Stimulated activated CD4-positive, alpha-beta T cell treated with anti-CD3 and anti-CD28 coated beads, TNF-alpha, amount 100 ng/mL, for 4 hours (primary cell): ENCODE results near the gene AVPR2.

ENCODE experiments used
- DNase-seq, 3 experiments: peaks; one replicate each; pipeline ENCODE4 v3.0.0-alpha.2; 2020; ENCODE audit warnings: low read depth in 3 of 3

The AVPR2 gene

DNA sequence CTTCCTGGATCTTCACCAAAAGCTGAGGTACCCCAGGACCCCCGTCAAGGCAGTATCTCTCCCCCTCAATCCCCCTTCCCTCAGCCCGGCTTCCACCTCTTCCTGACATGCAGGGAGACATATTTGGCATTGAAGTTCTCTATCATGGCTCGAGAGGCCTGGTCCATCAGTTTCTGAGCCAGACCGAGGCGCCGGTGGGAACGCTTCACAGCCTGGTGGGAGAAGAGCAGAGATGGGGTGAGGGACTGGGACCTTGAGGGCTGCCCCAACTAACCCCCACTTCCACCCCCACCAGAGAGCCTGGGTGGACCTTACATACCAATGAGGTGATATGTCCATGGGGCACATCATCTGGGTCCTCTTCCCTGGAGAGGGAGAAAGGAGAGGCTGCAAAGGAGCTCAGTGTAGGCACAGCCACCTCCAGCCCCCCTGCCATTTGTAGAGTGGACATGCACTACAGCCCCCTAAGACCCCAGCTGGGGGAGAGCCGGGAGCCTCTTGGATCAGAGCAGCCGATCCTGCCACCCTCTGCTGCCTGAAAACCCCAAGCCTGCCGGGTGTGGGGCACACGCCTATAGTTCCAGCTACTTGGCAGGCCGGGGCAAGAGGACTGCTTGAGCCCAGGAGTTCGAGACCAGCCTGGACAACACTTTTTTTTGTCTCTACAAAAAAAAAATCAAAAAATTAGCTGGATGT, 27.9 kb downstream of the AVPR2 start:
- no peak for DNase-seq

DNA sequence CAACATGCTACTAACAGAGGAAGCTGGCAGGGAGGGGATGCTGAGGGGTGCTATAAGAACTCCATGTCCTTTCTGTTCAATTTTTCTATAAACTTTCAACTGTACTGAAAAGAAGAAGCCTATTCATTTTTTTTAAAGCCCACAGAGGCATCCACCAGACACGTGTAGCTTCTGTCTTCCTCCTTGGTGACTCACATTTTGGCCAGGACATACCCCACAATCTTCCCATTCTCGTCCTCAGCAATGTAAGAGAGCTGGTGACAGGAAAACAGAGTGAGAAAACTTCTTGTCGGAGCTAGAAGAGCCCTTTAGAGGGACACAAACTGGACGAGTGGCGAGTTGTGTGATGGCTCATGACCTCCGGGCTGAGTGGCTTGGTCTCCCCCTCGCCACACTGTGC, 29.3 kb downstream of the AVPR2 start:
- DNase-seq: no peak

DNA sequence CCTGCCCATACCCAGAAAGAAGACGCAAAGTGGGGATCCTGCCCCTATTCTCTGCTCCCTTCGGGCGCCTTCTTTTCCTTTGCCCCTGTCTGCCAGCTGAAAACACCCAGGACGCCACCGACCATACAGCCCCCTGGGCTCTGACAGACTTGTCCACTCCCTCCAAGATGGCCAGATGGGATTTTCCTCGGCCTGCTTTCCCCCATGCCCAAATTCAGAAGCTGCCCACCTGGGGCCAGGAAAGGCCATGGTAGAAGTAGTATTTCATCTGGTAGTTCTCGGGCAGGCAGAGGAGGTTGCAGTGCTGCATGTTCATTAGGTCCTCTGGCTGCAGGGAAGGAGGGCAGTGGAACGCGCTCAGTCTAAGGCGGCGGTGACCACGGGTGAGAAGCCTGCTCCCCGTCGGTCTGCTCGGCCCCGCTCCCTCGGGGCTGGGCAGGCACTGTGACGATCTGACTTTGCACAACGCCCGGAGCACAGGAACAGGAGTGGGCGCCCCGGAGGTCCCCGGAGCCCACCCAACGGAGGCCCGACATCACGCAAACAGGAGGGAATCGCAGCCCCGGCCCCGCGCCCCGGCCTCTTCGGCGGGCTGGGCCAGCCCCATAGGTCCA, 29.8 kb downstream of the AVPR2 start:
- DNase-seq: no peak

DNA sequence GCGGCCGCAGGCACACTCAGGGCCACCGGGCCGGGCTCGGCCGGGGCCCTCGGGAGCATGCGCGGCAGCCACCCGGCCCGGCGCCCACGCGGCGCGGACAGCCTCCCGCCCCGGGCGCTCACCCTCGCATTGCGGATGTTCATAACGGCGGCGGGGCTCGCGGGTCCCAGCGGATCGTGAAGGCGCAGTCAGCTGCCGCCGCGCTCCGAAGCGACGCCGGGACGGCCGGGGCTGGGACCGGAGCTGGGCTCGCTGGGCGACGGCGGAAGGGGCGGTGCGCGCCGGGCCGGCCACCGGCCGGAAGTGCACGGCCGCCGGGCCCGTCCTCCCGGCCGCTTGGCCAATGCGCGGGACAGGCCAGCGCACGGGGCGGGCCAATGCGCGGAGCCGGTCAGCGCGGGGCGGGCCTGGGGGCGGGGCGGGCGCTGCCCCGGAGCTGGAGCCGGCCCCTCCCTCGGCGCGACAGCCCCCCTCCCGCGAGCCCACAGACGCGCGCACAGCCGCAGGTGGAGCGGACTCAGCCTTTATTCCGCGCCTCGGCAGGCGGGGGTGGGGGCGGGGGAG, 30.4 kb downstream of the AVPR2 start, which contains the start of gene NAA10:
NAA10 (minus strand) TSS at position 276 of the 564 bp plus-strand sequence; CDS start at position 143, 133 bp downstream.
- peak in 2 of 3 experiments; percentile 49 to 51 for DNase-seq

DNA sequence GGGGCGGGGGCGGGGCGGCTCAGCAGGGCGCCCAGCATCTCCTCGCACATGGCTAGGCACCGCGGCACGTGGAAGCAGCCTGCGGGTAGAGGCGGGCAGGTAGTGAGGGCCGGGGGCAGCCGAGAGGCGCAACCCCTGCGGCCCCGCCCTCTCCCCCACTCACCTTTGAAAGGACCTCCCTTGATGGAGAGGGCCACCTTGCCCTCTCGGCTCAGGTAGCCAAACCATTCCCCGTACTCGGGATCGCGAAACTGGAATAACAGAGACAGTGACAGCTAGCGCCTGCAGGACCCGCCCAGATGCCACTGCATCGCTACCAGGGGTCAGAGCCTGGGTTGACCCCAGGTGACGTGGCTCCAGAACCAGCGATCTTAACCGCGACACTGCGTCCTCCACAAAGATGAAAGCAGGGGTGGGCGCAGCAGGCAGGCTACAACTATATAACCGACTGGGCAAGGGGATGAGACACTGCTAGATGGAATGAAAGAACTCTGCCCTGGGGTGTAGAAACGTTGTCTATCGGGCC, 30.9 kb downstream of the AVPR2 start:
- DNase-seq: no peak

DNA sequence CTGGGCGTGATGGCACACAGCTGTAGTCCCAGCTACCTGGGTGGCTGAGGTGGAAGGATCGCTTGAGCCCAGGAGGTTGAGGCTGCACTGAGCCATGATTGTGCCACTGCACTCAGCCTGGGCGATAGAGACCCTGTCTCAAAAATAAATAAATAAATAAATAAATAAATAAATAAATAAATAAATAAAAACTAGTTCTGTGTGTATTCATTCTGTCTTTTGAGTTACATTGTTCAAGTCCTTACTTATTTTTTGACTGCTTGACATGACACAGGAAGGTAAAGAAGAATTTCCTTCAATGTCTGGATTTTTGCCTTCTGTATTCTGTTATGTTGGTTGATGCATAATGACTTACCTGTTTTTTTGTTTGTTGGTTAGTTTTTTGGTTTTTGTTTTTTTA, 32.6 kb downstream of the AVPR2 start:
- DNase-seq: no peak

DNA sequence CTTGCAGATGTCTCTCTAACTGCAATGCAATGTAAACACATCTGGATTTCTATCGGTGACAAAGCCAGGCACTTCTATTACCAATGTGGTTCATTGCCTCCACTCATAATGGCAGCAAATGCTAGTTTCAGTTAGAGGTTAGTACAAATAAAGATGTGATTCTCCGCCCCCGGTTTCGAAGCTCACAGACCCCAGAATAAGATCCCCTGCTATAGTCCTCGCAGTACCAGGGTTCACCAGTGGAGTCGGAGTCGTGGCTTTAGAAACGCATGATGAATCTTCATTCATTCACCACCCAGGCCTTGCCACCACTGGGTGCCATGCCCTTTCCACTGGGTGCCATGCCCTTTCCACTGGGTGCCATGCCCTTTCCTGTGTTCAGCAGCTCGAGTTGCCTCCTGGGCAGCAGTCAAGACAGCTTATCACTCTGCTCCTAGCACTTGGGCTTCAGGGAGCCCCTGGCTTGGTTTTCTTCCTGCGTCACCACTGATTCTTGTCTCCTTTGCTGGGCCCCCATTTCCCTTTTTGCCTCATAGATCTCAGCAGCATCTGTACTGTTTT, 33.8 kb downstream of the AVPR2 start:
- DNase-seq: no peak

DNA sequence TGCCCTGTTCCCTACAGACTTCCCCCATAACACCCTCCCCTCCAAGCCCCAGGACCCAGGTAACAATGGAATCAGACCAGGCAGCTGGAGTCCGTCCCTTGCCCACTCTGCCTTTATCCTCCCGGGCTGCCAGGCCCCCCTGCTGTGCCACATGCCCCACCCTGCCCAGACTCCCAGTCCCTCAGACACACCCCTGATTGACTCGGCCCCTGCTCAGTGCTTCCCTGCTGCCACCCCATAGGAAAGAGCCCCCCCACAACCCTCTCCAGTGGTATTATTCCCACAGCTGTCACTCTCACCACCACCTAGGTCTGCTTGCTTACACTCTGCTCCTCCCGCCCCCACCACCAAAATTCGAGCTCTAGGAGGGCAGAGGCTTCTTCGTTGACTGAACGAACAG, 35.1 kb downstream of the AVPR2 start:
- DNase-seq: no peak

DNA sequence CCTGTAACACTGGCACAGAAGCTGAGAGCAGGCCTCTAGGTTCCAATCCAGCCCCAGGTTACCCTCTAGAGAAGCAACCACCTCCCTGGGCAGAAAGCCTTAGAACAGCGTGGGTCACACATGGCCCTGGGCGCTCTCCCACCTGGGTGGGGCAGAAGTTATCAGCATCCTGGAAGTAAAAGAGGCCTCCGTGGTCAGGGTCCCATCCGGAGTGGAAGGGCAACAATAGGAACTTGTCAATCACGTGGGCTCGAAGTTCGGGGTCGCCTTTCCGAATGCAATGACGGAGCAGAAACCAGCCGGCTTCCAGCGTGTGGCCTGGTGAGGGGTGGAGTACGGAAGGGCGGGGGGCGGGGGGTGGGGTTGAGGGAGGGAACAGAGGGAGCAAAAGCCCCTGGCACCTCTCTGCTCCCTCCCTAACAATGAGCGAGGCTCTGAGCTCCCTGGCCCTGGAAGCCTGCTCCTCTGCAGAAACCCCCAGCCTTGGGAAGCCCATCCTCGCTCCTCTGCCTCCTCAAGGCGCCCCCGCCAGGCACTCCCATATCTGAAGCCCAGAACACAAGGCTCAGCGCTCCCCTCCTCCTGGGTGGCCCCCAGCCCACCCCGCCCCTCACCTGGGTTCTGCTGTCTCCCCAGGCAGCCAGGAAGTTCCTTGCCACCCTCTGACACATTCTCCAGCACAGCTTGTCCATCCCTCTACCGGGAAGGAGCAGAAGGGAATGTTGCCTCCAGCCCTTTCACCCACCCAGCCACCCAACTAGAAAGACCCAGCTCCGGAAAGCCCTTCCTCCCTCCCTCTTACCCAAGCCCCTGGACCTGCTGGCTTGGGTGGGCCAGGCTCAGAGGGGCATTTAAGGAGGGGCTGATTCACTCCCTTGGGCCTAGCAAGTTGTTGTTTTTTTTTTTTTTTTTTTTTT, 37.1 kb downstream of the AVPR2 start:
- DNase-seq: no peak

DNA sequence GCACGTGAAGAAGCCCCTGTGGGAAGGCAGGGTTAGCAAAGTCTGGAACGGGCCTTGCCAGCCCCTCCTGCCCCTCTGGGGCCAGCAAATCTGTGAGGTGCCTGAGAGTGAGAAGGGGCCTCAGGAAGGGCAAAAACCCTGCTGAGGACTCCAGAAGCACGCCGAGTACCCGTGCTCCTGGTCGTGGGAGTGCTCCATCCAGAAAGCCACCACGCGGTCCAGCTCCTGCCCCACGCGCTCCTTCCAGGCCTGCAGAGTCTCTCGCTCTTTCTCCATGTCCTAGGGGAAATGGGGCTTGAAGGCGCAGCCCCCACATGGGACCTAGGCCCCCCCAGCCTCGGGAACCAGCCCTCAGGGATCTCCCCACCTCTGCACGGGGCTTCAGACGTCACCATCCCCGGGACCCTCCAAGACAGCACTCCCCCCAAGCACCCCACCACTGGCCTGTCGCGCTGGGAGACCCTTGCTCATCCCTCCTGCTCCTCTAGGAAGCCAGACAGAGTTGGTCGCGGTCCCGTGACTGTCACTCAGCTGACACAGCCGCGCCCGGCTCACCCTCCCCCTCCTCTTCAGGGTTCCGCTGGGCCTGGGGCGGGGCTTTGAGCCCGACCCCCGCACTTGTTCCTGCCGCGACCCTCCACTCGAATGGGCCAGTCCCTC, 39.8 kb downstream of the AVPR2 start, which contains the start of gene RENBP:
RENBP (minus strand) TSS at position 504 of the 660 bp plus-strand sequence; CDS start at position 471, 33 bp downstream.
- DNase-seq: no peak

DNA sequence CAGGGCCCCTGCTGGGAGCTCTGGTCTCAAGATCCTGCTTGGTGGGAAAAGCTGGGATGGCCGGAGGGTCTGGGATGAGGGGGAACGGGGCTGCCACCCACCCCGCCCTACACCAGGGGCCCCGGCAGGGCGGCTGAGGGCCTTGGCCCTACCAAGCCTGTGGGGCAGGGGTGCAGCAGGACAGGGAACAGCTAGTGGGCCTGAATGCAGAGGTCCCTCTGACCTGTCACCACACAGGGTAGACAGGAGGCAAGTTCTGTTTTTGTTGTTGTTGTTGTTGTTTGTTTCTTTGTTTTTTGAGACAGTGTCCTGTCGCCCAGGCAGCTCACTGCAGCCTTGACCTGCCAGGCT, 40.3 kb downstream of the AVPR2 start:
- DNase-seq: no peak

DNA sequence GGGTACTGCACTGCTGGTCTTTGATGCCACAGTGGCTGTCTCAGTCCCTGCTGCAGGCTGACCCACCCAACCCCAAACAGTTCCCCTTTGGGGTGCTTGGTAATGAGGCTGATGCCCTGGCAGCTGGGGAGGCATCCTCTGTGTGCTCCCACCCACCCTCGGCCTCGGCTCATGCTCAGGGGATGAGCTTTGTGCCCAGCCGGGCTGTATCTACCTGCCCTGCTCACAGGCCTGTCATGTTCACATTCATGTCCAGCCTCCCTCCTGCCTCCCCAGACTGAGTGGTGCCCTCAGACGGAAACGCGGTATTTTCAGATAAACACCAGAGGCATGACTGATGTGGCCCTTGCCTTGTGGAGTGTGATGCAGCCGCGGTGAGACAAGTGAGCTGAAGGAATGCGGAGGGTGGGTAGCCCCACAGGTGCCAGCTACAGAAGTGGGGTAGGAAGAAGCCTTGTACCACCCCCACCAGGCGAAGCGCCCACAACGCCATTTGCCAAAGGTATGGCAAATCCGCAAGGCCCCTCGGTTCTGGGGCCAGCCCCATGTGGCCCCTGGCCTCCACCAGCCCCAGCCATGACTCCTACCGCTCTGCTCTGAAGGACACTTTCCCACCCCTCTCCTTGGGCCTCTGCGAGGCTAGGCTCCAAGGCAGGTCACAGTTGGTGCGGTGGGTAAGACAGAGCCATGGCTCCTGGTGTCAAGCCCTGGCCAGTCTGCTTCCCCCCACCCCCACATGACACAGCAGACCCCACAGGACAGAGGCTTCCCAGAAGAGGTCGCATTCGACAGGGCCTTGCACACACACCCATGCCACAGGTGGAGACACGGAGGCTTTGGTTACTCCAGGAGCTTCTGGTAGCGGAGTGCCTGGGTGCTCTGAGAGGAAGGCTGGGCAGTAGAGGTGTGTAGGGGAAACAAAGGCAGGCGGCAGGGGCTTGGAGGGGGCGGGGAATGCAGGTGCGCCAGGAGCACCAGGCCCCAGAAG, 41.8 kb downstream of the AVPR2 start:
- DNase-seq: no peak

DNA sequence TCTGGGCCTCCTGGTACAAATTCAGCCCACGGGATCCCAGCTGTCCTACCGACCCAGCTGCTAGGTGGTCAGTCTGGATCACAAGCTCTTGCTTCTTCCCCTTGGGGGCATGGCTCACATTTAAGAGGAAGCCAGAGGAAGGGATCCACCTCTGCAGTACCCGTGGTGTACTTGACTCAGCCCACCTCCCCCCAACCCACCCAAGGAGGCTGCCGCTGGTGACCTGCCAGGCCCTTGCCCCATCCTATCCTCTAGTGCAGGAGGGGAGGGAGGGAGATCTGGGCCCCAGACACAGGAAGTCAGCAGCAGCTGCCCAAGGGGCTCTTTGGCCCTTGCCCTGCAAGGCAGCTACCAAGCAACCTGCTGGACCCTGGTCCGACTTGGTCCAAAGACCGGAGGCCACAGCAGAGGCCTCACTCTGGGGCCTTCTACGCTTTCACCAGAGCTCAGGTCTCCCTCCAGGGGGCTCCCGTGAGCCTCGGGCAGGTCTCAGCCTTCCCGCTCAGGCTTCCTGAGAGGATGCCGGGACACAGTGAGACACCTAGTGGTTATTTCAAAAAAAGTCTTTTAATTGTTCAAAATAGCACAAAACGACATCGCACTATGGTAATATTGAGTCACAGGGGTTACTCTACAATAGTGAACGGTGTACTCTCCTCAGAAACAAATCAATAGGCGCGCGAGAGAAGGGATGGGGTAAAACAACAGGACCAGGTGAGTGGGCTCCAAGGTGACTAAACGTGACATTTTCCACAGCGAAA, 42.7 kb downstream of the AVPR2 start:
- peak in 2 of 3 experiments; percentile 57 to 61 for DNase-seq

DNA sequence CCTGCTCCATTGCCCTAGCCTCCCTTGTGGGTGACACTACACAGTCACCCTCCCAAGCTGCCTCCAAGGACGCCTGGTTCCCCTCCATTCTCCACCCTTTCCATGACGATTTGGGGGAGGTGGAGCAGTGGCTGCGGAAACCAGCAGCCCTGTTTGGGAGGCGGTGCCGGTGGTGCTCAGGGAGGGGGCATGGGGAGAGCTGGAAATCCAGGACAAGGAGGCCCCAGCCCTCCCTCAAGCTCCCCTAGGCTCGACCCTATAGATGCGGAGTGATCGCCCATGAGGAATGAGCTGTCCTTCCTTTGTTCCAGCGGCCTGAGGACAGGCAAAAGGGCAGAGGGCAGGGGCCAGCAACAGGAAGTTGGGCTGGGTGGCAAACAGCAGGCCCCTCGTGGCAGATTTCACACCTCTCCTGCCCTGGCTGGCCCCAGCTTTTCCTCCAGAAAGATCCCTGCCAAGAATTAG, 43.6 kb downstream of the AVPR2 start:
- no peak for DNase-seq

DNA sequence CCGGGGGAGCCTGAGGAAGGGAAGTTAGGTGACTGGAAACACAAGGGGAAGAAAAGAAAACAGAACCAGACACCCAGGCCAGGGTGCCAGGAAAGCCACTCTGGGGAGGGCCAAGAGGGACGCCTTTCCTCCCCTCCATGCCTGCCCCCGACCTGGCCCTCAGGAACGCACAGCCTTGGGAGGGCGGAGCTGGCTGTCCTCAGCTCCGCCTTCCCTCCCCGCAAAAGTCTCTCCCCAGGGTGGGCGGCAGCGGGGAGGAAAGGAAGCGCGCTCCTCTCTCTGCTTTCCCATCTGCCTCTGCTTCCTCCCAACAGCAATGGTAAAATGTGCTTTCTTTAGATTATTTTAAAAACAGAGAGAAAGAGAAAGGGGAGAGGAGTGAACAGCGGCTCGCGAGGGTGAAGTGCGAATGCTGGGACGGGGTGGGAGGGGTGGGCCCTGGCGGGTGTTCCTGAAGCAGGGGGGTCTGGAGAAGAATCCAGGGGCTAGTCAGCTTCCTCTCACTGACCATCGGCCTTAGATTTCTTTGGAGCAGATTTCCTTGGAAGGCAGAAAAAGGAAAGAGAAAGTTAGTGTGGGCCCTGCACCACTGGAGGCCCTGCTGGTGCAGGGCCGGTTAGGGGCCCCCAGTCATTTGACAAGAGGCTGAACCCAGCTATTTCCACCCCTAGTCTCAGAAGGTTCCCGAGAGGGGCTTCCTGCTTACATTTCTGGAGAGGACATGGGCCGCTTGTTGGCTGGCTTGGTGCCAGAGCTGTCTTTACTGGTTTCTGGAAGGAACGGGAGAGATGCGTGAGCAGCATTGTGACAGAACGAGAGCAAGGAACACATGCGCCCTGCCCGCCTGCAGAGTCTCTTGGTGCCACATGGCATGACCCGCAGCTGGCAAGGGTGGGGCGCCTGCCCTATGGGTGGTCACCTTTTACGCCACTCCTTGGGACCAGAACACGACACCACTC, 44.7 kb downstream of the AVPR2 start:
- no peak for DNase-seq

DNA sequence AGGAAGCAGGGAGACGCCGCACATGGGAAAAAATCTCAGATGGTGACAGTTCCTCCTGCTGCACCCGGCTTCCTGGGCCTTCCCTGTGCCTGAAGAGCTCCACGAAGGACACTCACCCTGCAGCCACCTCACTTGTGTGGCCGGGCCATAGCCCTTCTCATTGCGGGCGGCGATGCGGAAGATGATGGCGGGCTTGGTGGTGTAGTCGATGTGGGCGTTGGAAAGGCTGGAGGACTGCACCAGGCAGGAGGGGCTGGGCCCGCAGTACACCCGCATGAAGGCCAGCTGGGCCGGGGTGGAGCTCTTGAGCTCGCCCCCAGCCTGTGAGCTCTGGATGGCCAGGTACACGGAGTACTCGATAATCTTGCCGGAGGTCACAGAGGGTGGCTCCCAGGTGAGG, 45.7 kb downstream of the AVPR2 start:
- no peak for DNase-seq

DNA sequence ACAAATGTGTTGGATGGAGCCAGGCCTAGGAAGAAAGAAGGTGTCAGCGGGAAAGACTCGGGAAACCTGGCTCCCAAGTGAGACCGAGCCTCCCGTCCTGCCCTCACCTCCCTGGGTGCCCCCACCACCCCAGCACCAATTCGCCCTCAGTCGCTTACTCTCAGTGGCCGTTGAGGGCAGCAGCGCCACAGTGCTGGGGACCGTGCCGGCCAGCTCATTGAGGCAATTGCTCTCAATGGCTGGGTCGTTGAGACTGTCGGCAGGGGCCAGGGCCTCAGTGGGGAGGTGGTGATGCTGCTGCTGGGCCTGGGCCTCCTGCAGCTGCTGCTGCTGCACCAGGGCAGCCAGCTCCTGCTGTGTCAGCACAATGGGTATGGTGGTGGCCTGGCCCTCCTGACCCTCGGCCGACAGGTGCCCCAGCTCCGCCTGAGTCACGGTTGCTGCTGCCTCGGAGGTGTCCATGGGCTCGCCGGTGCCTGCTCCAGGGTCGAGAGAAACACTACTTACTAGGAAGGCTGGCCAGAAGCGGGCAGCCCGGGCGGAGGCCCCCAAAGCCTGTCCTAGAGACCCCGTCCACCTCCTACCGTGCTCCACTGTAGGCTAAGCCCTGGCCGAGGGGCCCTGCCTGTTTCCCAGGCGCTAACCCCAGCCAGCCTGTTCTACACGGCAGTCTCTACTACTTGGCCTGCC, 47.4 kb downstream of the AVPR2 start:
- DNase-seq: no peak
